Mesothelial cell of epicardium (in vitro differentiated cells): ENCODE data around the gene ZNF154. TPM values are rescaled to one million over a fixed set of nuclear protein-coding genes. Genes with fewer than 3 reads are reported as not detected.

Source experiments
- DNase-seq, 2 experiments: peaks; one replicate each; pipeline ENCODE4 v3.0.0; 2021; ENCODE audit warnings: low spot score in 2 of 2; ENCODE audit not compliant: unreplicated experiment in 2 of 2
- H3K27ac Mint-ChIP-seq: 2 replicates; pipeline ENCODE4 v1.8.0; 2021; ENCODE audit warnings: mixed read lengths
- H3K27me3 Mint-ChIP-seq: 2 replicates; pipeline ENCODE4 v1.8.0; 2021; ENCODE audit warnings: low read depth, mixed read lengths
- H3K36me3 Mint-ChIP-seq: 2 replicates; pipeline ENCODE4 v1.8.0; 2021; ENCODE audit warnings: mixed read lengths
- H3K4me1 Mint-ChIP-seq: 2 replicates; pipeline ENCODE4 v1.8.0; 2021; ENCODE audit warnings: mixed read lengths
- H3K4me3 Mint-ChIP-seq: 2 replicates; pipeline ENCODE4 v1.8.0; 2021; ENCODE audit warnings: mild to moderate bottlenecking, moderate library complexity, mixed read lengths
- H3K9me3 Mint-ChIP-seq: 2 replicates; pipeline ENCODE4 v1.8.0; 2021; ENCODE audit warnings: mixed read lengths
- total RNA-seq: library from RNA; stranded (reverse); gene quantifications from 3 replicates; pipeline ENCODE4 v1.2.1, GENCODE V29; 2021
- TF ChIP-seq, protein P1 (sequence below): fragments of 200-600 bp; sonication (generic); IDR thresholded peaks from one replicate; pipeline ENCODE4 v1.5.0; 2021; ENCODE audit warnings: antibody characterized with exemption; ENCODE audit not compliant: unreplicated experiment

ZNF154 gene
- total RNA-seq: 42.4 to 43.0 TPM (median 42.7 TPM) in 3 replicates

DNA sequence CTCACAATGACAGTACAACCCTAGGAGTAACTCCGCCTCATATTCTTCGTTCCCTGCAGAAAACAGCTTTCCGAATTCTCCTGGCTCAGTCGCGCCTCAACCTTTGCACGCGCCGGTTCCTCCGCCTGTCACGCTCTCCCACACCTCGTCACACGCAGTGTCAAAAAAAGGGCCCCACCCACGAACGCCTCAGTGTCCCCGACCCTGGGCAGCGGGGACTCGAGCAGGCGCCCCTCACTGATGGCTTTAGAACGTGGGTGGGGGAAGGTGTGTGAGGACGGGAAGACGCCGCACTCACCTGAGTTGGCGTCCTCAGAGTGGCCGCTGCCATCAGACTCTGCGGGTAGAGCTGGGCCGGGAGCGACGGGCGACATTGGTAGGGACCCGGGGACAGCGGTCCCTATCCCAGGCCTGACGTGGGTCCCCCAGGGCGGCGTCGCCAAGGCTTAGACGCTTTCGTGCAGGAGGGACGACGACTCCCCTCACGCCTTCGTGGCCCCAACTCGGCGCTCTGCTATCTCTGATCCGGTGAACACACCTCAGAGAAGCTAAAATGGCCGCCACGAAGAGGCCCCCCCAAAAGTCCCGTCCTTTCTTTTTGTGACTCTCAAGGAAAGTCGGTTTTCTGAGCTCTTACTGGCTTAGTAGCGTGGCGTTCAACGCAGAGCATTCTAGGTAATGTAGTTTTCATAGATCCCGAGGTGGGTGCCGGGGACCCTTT, at the start of gene ZNF154:
ZNF154 (minus strand) TSS at position 564 of the 721 bp plus-strand sequence; CDS start at position 331, 233 bp downstream.
- Mint-ChIP-seq H3K4me3 (peak within 1 kb of the TSS; percentile 92), H3K36me3 (peaks cover 45% of the 10 kb centered on the region), H3K27me3 (no peaks in the 10 kb centered on the region), H3K27ac (peak within 1 kb of the TSS; percentile 98), H3K4me1 (peaks cover 21% of the 10 kb centered on the region), H3K9me3 (peaks cover 33% of the 10 kb centered on the region)
- TF ChIP-seq, protein P1, sequence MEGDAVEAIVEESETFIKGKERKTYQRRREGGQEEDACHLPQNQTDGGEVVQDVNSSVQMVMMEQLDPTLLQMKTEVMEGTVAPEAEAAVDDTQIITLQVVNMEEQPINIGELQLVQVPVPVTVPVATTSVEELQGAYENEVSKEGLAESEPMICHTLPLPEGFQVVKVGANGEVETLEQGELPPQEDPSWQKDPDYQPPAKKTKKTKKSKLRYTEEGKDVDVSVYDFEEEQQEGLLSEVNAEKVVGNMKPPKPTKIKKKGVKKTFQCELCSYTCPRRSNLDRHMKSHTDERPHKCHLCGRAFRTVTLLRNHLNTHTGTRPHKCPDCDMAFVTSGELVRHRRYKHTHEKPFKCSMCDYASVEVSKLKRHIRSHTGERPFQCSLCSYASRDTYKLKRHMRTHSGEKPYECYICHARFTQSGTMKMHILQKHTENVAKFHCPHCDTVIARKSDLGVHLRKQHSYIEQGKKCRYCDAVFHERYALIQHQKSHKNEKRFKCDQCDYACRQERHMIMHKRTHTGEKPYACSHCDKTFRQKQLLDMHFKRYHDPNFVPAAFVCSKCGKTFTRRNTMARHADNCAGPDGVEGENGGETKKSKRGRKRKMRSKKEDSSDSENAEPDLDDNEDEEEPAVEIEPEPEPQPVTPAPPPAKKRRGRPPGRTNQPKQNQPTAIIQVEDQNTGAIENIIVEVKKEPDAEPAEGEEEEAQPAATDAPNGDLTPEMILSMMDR: no peak
- DNase-seq: peak; percentile 37 to 70

DNA sequence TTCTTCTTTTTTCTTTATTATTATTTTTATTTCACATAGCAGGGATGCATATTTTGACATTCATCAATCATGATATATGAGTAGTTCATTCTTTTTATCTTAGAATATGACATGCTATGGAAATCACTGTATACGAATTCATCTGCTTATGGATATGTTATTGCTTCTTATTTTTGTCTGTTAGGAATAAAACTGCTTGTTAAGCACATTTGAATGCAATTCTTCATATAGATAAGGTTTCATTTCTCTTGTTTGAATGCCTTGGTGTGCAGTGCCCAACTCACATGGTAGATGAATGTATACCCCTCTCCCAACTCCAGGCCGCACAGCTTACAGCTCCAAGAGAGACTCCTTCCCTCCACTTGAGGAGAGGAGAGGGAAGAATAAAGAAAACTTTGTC, 48.9 kb upstream of the ZNF154 start:
- TF ChIP-seq, protein P1: no peak
- DNase-seq: no peak
- no peak overlapping the region for H3K4me3 Mint-ChIP-seq
- H3K9me3 Mint-ChIP-seq: peaks cover 33% of the 10 kb centered on the region
- H3K4me1 Mint-ChIP-seq: no peaks in the 10 kb centered on the region
- H3K27ac Mint-ChIP-seq: no peak overlapping the region
- peaks cover 74% of the 10 kb centered on the region for H3K36me3 Mint-ChIP-seq
- no peaks in the 10 kb centered on the region for H3K27me3 Mint-ChIP-seq

DNA sequence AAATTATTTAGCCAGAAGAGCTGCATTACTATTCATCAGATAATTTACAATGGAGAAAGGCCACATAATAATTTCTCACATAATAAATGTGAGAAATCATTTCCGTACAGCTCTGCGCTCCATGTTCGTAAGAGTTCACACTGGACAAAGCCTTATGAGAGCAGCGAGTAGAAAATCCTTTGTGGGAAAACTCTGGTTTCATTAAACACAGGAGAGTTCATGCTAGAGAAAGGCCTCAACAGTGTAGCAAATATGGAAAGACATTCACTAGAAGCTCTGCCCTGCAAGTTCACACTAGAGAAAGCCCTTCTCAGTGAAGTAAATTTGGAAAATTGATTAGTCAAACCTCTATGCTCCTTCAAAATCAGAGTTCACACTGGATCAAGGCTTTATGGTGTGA, 46.0 kb upstream of the ZNF154 start:
- H3K27me3 Mint-ChIP-seq: no peaks in the 10 kb centered on the region
- peaks cover 54% of the 10 kb centered on the region for H3K9me3 Mint-ChIP-seq
- TF ChIP-seq, protein P1: no peak
- H3K36me3 Mint-ChIP-seq: peaks cover 84% of the 10 kb centered on the region
- no peak for DNase-seq
- H3K4me3 Mint-ChIP-seq: no peak overlapping the region
- no peak overlapping the region for H3K27ac Mint-ChIP-seq
- H3K4me1 Mint-ChIP-seq: no peaks in the 10 kb centered on the region

DNA sequence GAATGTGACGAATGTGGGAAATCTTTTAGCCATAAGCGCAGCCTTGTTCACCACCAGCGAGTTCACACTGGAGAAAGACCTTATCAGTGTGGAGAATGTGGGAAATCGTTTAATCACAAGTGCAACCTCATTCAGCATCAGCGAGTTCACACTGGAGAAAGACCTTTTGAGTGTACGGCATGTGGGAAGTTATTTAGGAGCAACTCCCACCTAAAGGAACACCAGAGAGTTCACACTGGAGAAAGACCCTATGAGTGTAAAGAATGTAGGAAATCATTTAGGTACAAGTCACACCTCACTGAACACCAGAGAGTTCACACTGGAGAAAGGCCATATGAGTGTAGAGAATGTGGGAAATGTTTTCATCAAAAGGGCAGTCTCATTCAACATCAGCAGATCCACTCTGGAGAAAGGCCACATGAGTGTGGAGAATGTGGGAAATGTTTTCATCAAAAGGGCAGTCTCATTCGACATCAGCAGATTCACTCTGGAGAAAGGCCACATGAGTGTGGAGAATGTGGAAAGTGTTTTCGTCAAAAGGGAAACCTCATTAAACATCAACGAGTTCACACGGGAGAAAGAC, 45.2 kb upstream of the ZNF154 start:
- TF ChIP-seq, protein P1: no peak
- no peak for DNase-seq
- Mint-ChIP-seq H3K36me3 (peaks cover 87% of the 10 kb centered on the region), H3K9me3 (peaks cover 58% of the 10 kb centered on the region), H3K27me3 (no peaks in the 10 kb centered on the region), H3K4me3 (no peak overlapping the region), H3K4me1 (no peaks in the 10 kb centered on the region), H3K27ac (no peak overlapping the region)

DNA sequence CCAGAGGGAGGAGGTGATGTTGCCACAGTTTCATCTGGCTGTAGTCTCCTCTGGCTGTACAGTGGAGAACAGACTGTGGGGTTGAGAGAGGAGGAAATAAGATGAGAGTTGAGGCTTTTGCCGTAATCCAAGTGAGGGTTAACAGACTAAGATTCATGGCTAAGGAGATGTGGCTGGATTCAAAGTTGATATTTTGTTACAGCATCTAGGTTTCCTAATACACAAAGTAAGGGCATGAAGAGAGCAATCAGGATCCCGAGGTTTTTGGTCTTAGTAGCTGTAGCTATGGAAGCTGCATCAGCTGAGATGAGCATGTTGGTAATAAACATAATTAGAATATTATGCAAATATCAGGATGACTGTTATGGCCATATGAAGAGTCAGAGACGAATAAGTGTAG, 39.0 kb upstream of the ZNF154 start:
- peaks cover 15% of the 10 kb centered on the region for H3K4me1 Mint-ChIP-seq
- no peak for DNase-seq
- H3K27me3 Mint-ChIP-seq: no peaks in the 10 kb centered on the region
- H3K36me3 Mint-ChIP-seq: peaks cover 49% of the 10 kb centered on the region
- H3K4me3 Mint-ChIP-seq: peak overlapping the region; percentile 99
- TF ChIP-seq, protein P1: no peak
- H3K9me3 Mint-ChIP-seq: peaks cover 37% of the 10 kb centered on the region
- peak overlapping the region; percentile 96 for H3K27ac Mint-ChIP-seq
